ENCODE results near the gene LRP1.

GRCh38 chr12:57199191-57199590, 70.9 kb downstream of the LRP1 start:
- TF ChIP-seq POLR2AphosphoS5 (IDR thresholded peaks at IDR 0.05; ENCODE audit: borderline replicate concordance, low read depth, low read length) (no peak), EZH2 (IDR thresholded peaks at IDR 0.05) (no peak), FOXP2 (optimal IDR thresholded peaks at IDR 0.05; ENCODE audit: control extremely low read depth, extremely low read length, insufficient read depth) (no peak)

Measured in SK-N-MC (cell line).